ENCODE results near the gene ABL1.

DNA sequence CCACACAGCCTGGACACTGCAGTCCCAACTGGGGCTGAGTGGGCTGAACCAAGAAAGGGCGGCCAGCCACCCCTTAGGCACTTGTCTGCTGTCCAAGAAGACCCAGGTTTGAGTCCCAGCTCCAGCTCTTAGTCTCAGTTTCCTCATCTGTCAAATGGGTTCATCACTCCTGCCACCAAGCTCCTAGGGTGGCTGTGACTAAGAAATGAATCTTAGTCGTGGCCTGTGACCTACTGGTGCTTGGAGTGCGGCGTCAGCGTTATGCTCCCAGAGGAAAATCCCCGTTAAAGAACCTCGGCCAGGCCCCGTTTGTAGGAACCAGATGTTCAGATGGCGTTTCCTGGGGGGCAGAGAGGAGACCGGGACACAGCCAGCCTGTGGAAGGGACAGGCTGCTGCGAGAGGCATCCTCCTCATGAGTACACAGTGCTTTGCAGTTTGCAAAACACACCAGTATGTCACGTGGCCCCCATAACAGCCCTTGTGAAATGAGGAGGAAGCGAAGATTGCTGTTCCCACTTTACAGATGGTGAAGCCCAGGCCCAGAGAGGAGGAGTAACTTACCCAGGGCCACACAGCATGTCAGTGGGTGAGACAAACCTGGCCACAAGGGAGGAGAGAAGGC lies 100.7 kb downstream of the ABL1 start:
- TF ChIP-seq, protein P1, sequence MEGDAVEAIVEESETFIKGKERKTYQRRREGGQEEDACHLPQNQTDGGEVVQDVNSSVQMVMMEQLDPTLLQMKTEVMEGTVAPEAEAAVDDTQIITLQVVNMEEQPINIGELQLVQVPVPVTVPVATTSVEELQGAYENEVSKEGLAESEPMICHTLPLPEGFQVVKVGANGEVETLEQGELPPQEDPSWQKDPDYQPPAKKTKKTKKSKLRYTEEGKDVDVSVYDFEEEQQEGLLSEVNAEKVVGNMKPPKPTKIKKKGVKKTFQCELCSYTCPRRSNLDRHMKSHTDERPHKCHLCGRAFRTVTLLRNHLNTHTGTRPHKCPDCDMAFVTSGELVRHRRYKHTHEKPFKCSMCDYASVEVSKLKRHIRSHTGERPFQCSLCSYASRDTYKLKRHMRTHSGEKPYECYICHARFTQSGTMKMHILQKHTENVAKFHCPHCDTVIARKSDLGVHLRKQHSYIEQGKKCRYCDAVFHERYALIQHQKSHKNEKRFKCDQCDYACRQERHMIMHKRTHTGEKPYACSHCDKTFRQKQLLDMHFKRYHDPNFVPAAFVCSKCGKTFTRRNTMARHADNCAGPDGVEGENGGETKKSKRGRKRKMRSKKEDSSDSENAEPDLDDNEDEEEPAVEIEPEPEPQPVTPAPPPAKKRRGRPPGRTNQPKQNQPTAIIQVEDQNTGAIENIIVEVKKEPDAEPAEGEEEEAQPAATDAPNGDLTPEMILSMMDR (IDR thresholded peaks at IDR 0.05; ENCODE audit: low read depth, low read length, poor library complexity, severe bottlenecking) = no peak
- TF ChIP-seq EZH2phosphoT487 (IDR thresholded peaks at IDR 0.05; ENCODE audit: borderline replicate concordance, low read length) = no peak
